Caco-2 (cell line): ENCODE data around the gene RASGEF1B. TPM values are rescaled to one million over a fixed set of nuclear protein-coding genes. Genes with fewer than 3 reads are reported as not detected.

Source experiments
- BruUV-seq: library from RNA; stranded (reverse); fragments of 400-500 nt; replicated peaks from 2 replicates; lab custom pipeline; 2021; lab: Mats Ljungman, UMichigan
- CTCF ChIA-PET: fragments of 300-600 bp; sonication (Branson Sonifier 250); formaldehyde crosslinking; loops from one replicate; lab custom pipeline; 2022; ENCODE audit warnings: antibody characterized with exemption; lab: Charles Lee
- POLR2A ChIA-PET: fragments of 300-600 bp; sonication (Branson Sonifier 250); formaldehyde crosslinking; loops from one replicate; lab custom pipeline; 2022; ENCODE audit warnings: antibody characterized with exemption; lab: Charles Lee
- DNase-seq, 2 experiments: peaks; one replicate each; pipeline versions ENCODE4 v3.0.0 to v3.0.0-alpha.2; 2020 to 2022
- H3K27me3 ChIP-seq: replicated peaks from 2 replicates; pipeline ENCODE4 v1.6.0; 2011; ENCODE audit warnings: low read length; ENCODE audit not compliant: control insufficient read depth, insufficient read depth
- H3K36me3 ChIP-seq: 2 replicates; pipeline ENCODE4 v1.5.1; 2011; ENCODE audit warnings: low read length; ENCODE audit not compliant: control insufficient read depth, insufficient read depth
- H3K4me1 ChIP-seq: fragments of 250-450 bp; sonication (Bioruptor Pico); 2 replicates; pipeline ENCODE4 v1.5.1; 2020; ENCODE audit warnings: mild to moderate bottlenecking
- H3K4me3 ChIP-seq: 2 replicates; pipeline ENCODE4 v1.5.1; 2011; ENCODE audit warnings: low read depth, mild to moderate bottlenecking, control low read depth, low read length
- H3K9me3 ChIP-seq: fragments of 250-450 bp; sonication (Bioruptor Pico); 2 replicates; pipeline ENCODE4 v1.5.1; 2020; ENCODE audit warnings: mild to moderate bottlenecking, moderate library complexity
- H3K27ac Mint-ChIP-seq: one replicate; pipeline ENCODE4 v1.8.0; 2022; ENCODE audit warnings: mixed read lengths; ENCODE audit not compliant: unreplicated experiment
- H3K27me3 Mint-ChIP-seq: one replicate; pipeline ENCODE4 v1.8.0; 2022; ENCODE audit warnings: mixed read lengths; ENCODE audit not compliant: insufficient read depth, unreplicated experiment
- H3K36me3 Mint-ChIP-seq: one replicate; pipeline ENCODE4 v1.8.0; 2022; ENCODE audit warnings: mild to moderate bottlenecking, mixed read lengths; ENCODE audit not compliant: insufficient read depth, unreplicated experiment
- H3K4me1 Mint-ChIP-seq: one replicate; pipeline ENCODE4 v1.8.0; 2022; ENCODE audit warnings: low read depth, mixed read lengths; ENCODE audit not compliant: unreplicated experiment
- H3K4me3 Mint-ChIP-seq: one replicate; pipeline ENCODE4 v1.8.0; 2022; ENCODE audit warnings: mild to moderate bottlenecking, moderate library complexity, mixed read lengths; ENCODE audit not compliant: unreplicated experiment
- H3K9me3 Mint-ChIP-seq: one replicate; pipeline ENCODE4 v1.8.0; 2022; ENCODE audit warnings: mixed read lengths; ENCODE audit not compliant: unreplicated experiment
- intact Hi-C: fragments of 100-400 bp; cut with micrococcal nuclease; formaldehyde crosslinking; loops from one replicate; pipeline ENCODE4 v1.10.0; 2022; ENCODE audit not compliant: unreplicated experiment
- total RNA-seq: library from RNA; stranded (reverse); gene quantifications from 2 replicates; pipeline ENCODE4 v1.2.3, GENCODE V29; 2022
- TF ChIP-seq, protein P1 (sequence below), 2 experiments: fragments of 200-600 bp in 1 of 2; IDR thresholded peaks; 1 replicate in 1 of 2; 2 replicates in 1 of 2; pipeline versions ENCODE4 v1.5.1 to v1.8.0; 2011 to 2022; ENCODE audit warnings: antibody characterized with exemption in 1 of 2, control low read depth in 1 of 2, inconsistent platforms in 1 of 2, low read depth in 1 of 2, low read length in 1 of 2, mild to moderate bottlenecking in 1 of 2, moderate library complexity in 1 of 2; ENCODE audit not compliant: insufficient read depth in 1 of 2, severe bottlenecking in 1 of 2, unreplicated experiment in 1 of 2

RASGEF1B gene
- total RNA-seq, 1 experiment from 2014 or later = 32.3 TPM

DNA sequence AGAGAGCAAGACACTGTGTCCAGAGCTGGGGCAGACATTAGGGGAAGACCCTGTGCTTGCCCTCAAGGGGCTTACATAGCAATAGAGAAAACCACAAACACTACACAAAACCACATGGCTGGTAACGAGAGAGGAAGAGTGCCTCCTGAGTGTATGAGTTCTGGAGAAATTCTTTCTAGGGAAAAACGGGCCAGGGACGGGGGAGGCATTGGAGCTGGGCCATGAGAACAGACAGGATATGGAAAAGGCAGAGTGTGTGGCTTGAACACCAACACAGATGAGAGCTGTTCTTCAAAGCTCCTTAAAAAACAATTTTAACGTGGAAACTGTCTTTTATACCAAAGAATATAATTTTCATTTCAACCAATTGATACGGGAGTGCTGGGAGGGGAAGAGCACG, 42.7 kb downstream of the RASGEF1B start:
- TF ChIP-seq, protein P1, sequence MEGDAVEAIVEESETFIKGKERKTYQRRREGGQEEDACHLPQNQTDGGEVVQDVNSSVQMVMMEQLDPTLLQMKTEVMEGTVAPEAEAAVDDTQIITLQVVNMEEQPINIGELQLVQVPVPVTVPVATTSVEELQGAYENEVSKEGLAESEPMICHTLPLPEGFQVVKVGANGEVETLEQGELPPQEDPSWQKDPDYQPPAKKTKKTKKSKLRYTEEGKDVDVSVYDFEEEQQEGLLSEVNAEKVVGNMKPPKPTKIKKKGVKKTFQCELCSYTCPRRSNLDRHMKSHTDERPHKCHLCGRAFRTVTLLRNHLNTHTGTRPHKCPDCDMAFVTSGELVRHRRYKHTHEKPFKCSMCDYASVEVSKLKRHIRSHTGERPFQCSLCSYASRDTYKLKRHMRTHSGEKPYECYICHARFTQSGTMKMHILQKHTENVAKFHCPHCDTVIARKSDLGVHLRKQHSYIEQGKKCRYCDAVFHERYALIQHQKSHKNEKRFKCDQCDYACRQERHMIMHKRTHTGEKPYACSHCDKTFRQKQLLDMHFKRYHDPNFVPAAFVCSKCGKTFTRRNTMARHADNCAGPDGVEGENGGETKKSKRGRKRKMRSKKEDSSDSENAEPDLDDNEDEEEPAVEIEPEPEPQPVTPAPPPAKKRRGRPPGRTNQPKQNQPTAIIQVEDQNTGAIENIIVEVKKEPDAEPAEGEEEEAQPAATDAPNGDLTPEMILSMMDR (IDR thresholded peaks at IDR 0.05; ENCODE audit: insufficient read depth in 1 of 2, low read depth in 1 of 2, low read length in 1 of 2, severe bottlenecking in 1 of 2, unreplicated experiment in 1 of 2) = no peak
- H3K36me3 ChIP-seq = no peaks in the 10 kb centered on the region; the same call in 1 of the 2 replicates
- DNase-seq = no peak
- H3K4me3 ChIP-seq = no peak overlapping the region
- H3K36me3 Mint-ChIP-seq = peaks cover 78% of the 10 kb centered on the region
- no peaks in the 10 kb centered on the region for H3K9me3 ChIP-seq
- no peak overlapping the region for H3K4me3 Mint-ChIP-seq
- no peaks in the 10 kb centered on the region for H3K9me3 Mint-ChIP-seq
- no peaks in the 10 kb centered on the region for H3K4me1 Mint-ChIP-seq
- H3K27ac Mint-ChIP-seq = no peak overlapping the region
- BruUV-seq = no TSS peak
- ChIA-PET POLR2A (no interaction called here), CTCF (no interaction called here)
- H3K27me3 ChIP-seq = no peaks in the 10 kb centered on the region
- no peaks in the 10 kb centered on the region for H3K27me3 Mint-ChIP-seq
- no peaks in the 10 kb centered on the region for H3K4me1 ChIP-seq
- intact Hi-C loops = no loop called here

DNA sequence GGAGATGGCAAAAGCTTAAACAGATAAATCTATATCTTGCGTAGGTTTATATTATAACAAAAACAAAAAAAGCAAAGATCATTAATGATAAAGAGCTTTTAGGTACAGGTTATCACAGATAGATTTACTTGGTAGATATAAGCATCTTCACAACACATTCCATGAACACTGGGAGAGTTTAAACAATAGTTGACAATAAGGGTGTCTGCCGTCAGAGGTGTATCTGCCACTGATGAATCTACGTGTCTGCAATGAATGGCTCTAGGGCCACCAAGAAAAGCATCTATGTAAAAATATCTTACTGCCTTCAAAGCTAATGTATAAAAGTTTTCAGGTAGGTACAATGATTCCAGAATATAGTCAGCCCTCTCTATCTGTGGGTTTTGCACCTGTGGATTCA, 43.7 kb downstream of the RASGEF1B start:
- H3K9me3 ChIP-seq = no peaks in the 10 kb centered on the region
- POLR2A ChIA-PET = no interaction called here
- H3K27me3 Mint-ChIP-seq = no peaks in the 10 kb centered on the region
- no peaks in the 10 kb centered on the region for H3K9me3 Mint-ChIP-seq
- H3K4me3 ChIP-seq = no peak overlapping the region
- no peak overlapping the region for H3K27ac Mint-ChIP-seq
- TF ChIP-seq, protein P1 (IDR thresholded peaks at IDR 0.05; ENCODE audit: insufficient read depth in 1 of 2, low read depth in 1 of 2, low read length in 1 of 2, severe bottlenecking in 1 of 2, unreplicated experiment in 1 of 2) = no peak
- CTCF ChIA-PET = no interaction called here
- DNase-seq = no peak
- no peaks in the 10 kb centered on the region for H3K4me1 Mint-ChIP-seq
- intact Hi-C loops = no loop called here
- no TSS peak for BruUV-seq
- no peaks in the 10 kb centered on the region for H3K4me1 ChIP-seq
- no peaks in the 10 kb centered on the region; the same call in 1 of the 2 replicates for H3K36me3 ChIP-seq
- H3K36me3 Mint-ChIP-seq = peaks cover 71% of the 10 kb centered on the region
- H3K4me3 Mint-ChIP-seq = no peak overlapping the region
- no peaks in the 10 kb centered on the region for H3K27me3 ChIP-seq

DNA sequence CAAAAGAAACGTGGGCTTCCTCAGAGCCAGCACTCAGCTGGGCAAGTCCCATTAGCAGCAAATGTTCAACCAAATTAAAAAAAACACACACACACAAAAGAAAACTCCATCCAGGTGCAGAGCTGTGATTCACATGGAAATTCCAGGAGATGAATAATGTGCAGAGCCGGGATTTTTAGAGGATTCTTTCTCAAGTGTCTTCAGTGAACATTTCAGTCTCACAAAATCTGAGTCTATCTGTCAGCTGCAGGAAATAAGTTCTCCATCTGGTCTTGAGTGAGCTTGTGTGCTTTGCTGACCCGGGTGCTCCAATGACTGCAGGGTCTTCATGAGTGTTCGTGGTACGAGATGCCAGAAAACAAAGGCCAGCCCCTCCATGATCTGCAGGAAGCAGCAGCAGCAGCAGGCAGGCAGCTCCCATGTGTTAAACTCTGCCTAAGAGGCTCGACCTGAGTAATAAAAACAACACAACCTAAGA, 44.3 kb downstream of the RASGEF1B start:
- POLR2A ChIA-PET = no interaction called here
- Histone ChIP-seq H3K4me3 (no peak overlapping the region), H3K9me3 (no peaks in the 10 kb centered on the region), H3K4me1 (no peaks in the 10 kb centered on the region), H3K27me3 (no peaks in the 10 kb centered on the region), H3K36me3 (no peaks in the 10 kb centered on the region; the same call in 1 of the 2 replicates)
- CTCF ChIA-PET = no interaction called here
- intact Hi-C loops = no loop called here
- H3K27me3 Mint-ChIP-seq = no peaks in the 10 kb centered on the region
- TSS peak; percentile 9 for BruUV-seq
- H3K9me3 Mint-ChIP-seq = no peaks in the 10 kb centered on the region
- H3K36me3 Mint-ChIP-seq = peaks cover 66% of the 10 kb centered on the region
- TF ChIP-seq, protein P1 (IDR thresholded peaks at IDR 0.05; ENCODE audit: insufficient read depth in 1 of 2, low read depth in 1 of 2, low read length in 1 of 2, severe bottlenecking in 1 of 2, unreplicated experiment in 1 of 2) = no peak
- DNase-seq = no peak
- no peak overlapping the region for H3K4me3 Mint-ChIP-seq
- H3K27ac Mint-ChIP-seq = no peak overlapping the region
- no peaks in the 10 kb centered on the region for H3K4me1 Mint-ChIP-seq
